GM12873 (cell line): ENCODE measurements around the gene DPM1.
A peak's percentile ranks its signal among the peaks of the same experiment; 100 is the strongest.

Experiments used
- CTCF ChIP-seq: IDR thresholded peaks from 2 replicates; pipeline ENCODE4 v1.5.1; 2012; ENCODE audit warnings: low read depth, mild to moderate bottlenecking, moderate library complexity, low read length, control low read depth; ENCODE audit not compliant: insufficient read depth; ENCODE audit errors: missing control alignments

DPM1 gene

GRCh38 chr20:50987493-50988210, 29.3 kb upstream of the DPM1 start:
- TF ChIP-seq CTCF = peak; percentile 94

- TF ChIP-seq CTCF = no peak
Observed at GRCh38 chr20:50983321-50983720, 25.0 kb upstream of the DPM1 start.

- TF ChIP-seq CTCF = no peak
Observed at GRCh38 chr20:50982363-50982762, 24.0 kb upstream of the DPM1 start.

GRCh38 chr20:50981714-50982048, 23.3 kb upstream of the DPM1 start:
- TF ChIP-seq CTCF = no peak

- peak; percentile 85 for TF ChIP-seq CTCF
Observed at GRCh38 chr20:50980851-50981713, 22.8 kb upstream of the DPM1 start.

- TF ChIP-seq CTCF = no peak
Observed at GRCh38 chr20:50980071-50980681, 21.8 kb upstream of the DPM1 start.

- TF ChIP-seq CTCF = no peak
Observed at GRCh38 chr20:50977066-50978021, 19.0 kb upstream of the DPM1 start.
